ENCODE measurements around the gene DSPP. TPM values are rescaled to one million over a fixed set of nuclear protein-coding genes. Genes with fewer than 3 reads are reported as not detected.

DSPP gene
- total and polyA plus RNA-seq, 7 donors: not detected

DNA sequence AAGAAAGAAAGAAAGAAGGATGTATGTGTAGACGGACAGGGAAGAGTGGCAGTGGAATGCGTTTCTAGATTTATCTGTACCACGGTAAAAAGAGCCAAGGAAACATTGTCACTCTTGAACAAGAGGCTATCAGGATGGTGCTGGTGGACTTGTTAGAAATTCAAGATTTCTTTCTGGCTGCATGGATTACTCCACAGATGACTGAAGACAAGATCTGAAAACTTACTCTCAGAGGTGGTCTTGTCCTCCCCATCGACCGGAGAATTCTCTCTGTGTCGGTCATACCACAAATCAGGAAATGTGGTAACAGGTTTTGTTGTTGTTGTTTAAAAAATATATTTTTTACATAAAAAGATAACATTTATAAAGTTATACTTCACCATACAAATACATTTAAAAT, 11.8 kb downstream of the DSPP start:
- intact Hi-C loops (cut with DNase I): no loop called here
- TF ChIP-seq EP300 (IDR thresholded peaks at IDR 0.05) (no peak), CTCF (IDR thresholded peaks at IDR 0.05) (no peak), POLR2A (IDR thresholded peaks at IDR 0.05) (no peak), POLR2AphosphoS5 (IDR thresholded peaks at IDR 0.05) (no peak)
- peak overlapping the region; percentile 51 to 60 (median 58) for H3K27ac ChIP-seq

GRCh38 chr4:87620491-87620890, 12.2 kb downstream of the DSPP start:
- Histone ChIP-seq H3K27me3 (no peaks in the 10 kb centered on the region), H3K4me3 (no peak overlapping the region), H3K36me3 (no peaks in the 10 kb centered on the region), H3K27ac (peak overlapping the region; percentile 56 to 64 (median 60)), H3K9me3 (peaks cover 0 to 2% (median 0%) of the 10 kb centered on the region in 4 donors), H3K4me1 (no peaks in the 10 kb centered on the region)
- TF ChIP-seq EP300 (IDR thresholded peaks at IDR 0.05) (peak; percentile 10 to 54 (median 28)), CTCF (IDR thresholded peaks at IDR 0.05) (no peak), POLR2AphosphoS5 (IDR thresholded peaks at IDR 0.05) (peak; percentile 9 to 46 (median 26)), POLR2A (IDR thresholded peaks at IDR 0.05) (no peak)
- intact Hi-C loops (cut with DNase I): no loop called here
- DNase-seq: no peak

More for the DNA sequence above, 11.8 kb downstream of the DSPP start:
- Histone ChIP-seq H3K4me3 (no peak overlapping the region), H3K9me3 (peaks cover 0 to 2% (median 0%) of the 10 kb centered on the region in 4 donors), H3K4me1 (no peaks in the 10 kb centered on the region), H3K27me3 (no peaks in the 10 kb centered on the region), H3K36me3 (no peaks in the 10 kb centered on the region)
- 82 to 90% methylated on average over 6 of the region's 6 CpGs for WGBS, 2 donors
- no peak for DNase-seq

DNA sequence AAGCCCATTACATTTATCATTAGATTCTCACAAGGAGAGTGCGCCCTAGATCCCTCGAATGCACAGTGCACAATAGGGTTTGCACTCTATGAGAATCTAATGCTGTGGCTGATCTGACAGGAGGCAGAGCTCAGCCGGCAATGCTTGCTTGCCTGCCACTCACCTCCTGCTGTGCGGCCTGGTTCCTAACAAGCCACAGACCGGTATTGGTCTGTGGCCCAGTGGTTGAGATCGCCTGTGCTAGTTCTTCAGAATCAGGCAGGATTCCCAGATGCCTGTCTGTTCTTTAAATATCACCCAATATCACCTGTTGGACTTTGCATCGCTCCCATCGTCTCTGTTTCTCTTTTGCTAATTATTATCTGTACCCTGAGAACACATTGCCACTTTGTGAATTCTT, 14.0 kb downstream of the DSPP start:
- peak overlapping the region; percentile 26 to 59 (median 44) for H3K27ac ChIP-seq
- H3K36me3 ChIP-seq: no peaks in the 10 kb centered on the region
- intact Hi-C loops (cut with DNase I): no loop called here
- H3K4me1 ChIP-seq: no peaks in the 10 kb centered on the region
- DNase-seq: no peak
- TF ChIP-seq POLR2A (IDR thresholded peaks at IDR 0.05) (no peak), POLR2AphosphoS5 (IDR thresholded peaks at IDR 0.05) (no peak), EP300 (IDR thresholded peaks at IDR 0.05) (no peak), CTCF (IDR thresholded peaks at IDR 0.05) (no peak)
- H3K9me3 ChIP-seq: peaks cover 0 to 2% (median 0%) of the 10 kb centered on the region in 4 donors
- 77 to 85% methylated on average over 8 of the region's 8 CpGs for WGBS, 2 donors
- H3K27me3 ChIP-seq: no peaks in the 10 kb centered on the region
- no peak overlapping the region for H3K4me3 ChIP-seq

- no peak for TF ChIP-seq POLR2A (IDR thresholded peaks at IDR 0.05)
- Histone ChIP-seq H3K27me3 (no peaks in the 10 kb centered on the region), H3K4me1 (no peaks in the 10 kb centered on the region), H3K9me3 (peaks cover 0 to 2% (median 0%) of the 10 kb centered on the region in 4 donors), H3K27ac (no peak overlapping the region), H3K4me3 (no peak overlapping the region), H3K36me3 (no peaks in the 10 kb centered on the region)
- WGBS, 2 donors: 30 to 59% methylated on average over 2 of the region's 2 CpGs
- no peak for DNase-seq
- intact Hi-C loops (cut with DNase I): no loop called here
Observed at GRCh38 chr4:87624698-87625097, 16.4 kb downstream of the DSPP start.

- no peak overlapping the region for H3K4me3 ChIP-seq
- intact Hi-C loops (cut with DNase I): no loop called here
- no peaks in the 10 kb centered on the region for H3K27me3 ChIP-seq
- no peaks in the 10 kb centered on the region for H3K9me3 ChIP-seq
- H3K4me1 ChIP-seq: peaks cover 0 to 16% (median 10%) of the 10 kb centered on the region in 4 donors
- DNase-seq: no peak
- no peak overlapping the region for H3K27ac ChIP-seq
- H3K36me3 ChIP-seq: no peaks in the 10 kb centered on the region
- TF ChIP-seq POLR2A (IDR thresholded peaks at IDR 0.05) (no peak), CTCF (IDR thresholded peaks at IDR 0.05) (no peak), EP300 (IDR thresholded peaks at IDR 0.05) (no peak), POLR2AphosphoS5 (IDR thresholded peaks at IDR 0.05) (no peak)
Observed at GRCh38 chr4:87631668-87632067, 23.3 kb downstream of the DSPP start.
